ENCODE data around the gene AGRN.
A peak's percentile ranks its signal among the peaks of the same experiment; 100 is the strongest.
"Not testable (repeated sequence)": the region's sequence is repeated elsewhere in the genome, so short reads cannot be mapped to it uniquely, and the experiment has no call there.

Gene AGRN

GRCh38 chr1:1075148-1075935 lies 55.4 kb downstream of the AGRN start:
- no peak for TF ChIP-seq CTCF (IDR thresholded peaks at IDR 0.05; ENCODE audit: insufficient read depth, low read depth, low read length, missing control alignments)
- no peak for DNase-seq (ENCODE audit: low read depth)
- no peak overlapping the region for H3K4me3 ChIP-seq (ENCODE audit: low read depth, low read length)

- not testable (repeated sequence) for H3K4me3 ChIP-seq (ENCODE audit: low read depth, low read length); DNase-seq (ENCODE audit: low read depth)
Observed at GRCh38 chr1:1077396-1077795, 57.5 kb downstream of the AGRN start.

- DNase-seq (ENCODE audit: low read depth): peak; percentile 55
- TF ChIP-seq CTCF (IDR thresholded peaks at IDR 0.05; ENCODE audit: insufficient read depth, low read depth, low read length, missing control alignments): no peak
- peak overlapping the region; percentile 28 for H3K4me3 ChIP-seq (ENCODE audit: low read depth, low read length)
Observed at GRCh38 chr1:1079408-1080121, 59.6 kb downstream of the AGRN start.

- no peak for DNase-seq (ENCODE audit: low read depth)
- TF ChIP-seq CTCF (IDR thresholded peaks at IDR 0.05; ENCODE audit: insufficient read depth, low read depth, low read length, missing control alignments): no peak
- no peak overlapping the region; the same call in 1 of the 2 replicates for H3K4me3 ChIP-seq (ENCODE audit: low read depth, low read length)
Observed at GRCh38 chr1:1080122-1080757, 60.3 kb downstream of the AGRN start.

- DNase-seq (ENCODE audit: low read depth): no peak
- no peak overlapping the region for H3K4me3 ChIP-seq (ENCODE audit: low read depth, low read length)
- no peak for TF ChIP-seq CTCF (IDR thresholded peaks at IDR 0.05; ENCODE audit: insufficient read depth, low read depth, low read length, missing control alignments)
Observed at GRCh38 chr1:1080951-1081310, 61.0 kb downstream of the AGRN start.

GRCh38 chr1:1081311-1082238 lies 61.7 kb downstream of the AGRN start:
- no peak for DNase-seq (ENCODE audit: low read depth)
- H3K4me3 ChIP-seq (ENCODE audit: low read depth, low read length): no peak overlapping the region
- no peak for TF ChIP-seq CTCF (IDR thresholded peaks at IDR 0.05; ENCODE audit: insufficient read depth, low read depth, low read length, missing control alignments)
